GM19463 (cell line): ENCODE data around the gene KDM4F.
"Not testable (repeated sequence)": the region's sequence is repeated elsewhere in the genome, so short reads cannot be mapped to it uniquely, and the experiment has no call there.

ENCODE experiments used
- ATAC-seq: cut with Tn5 transposase; IDR thresholded peaks from one replicate; pipeline ENCODE4 v1.9.1; 2021; ENCODE audit warnings: mild to moderate bottlenecking, moderate library complexity; ENCODE audit not compliant: unreplicated experiment

Gene KDM4F

DNA sequence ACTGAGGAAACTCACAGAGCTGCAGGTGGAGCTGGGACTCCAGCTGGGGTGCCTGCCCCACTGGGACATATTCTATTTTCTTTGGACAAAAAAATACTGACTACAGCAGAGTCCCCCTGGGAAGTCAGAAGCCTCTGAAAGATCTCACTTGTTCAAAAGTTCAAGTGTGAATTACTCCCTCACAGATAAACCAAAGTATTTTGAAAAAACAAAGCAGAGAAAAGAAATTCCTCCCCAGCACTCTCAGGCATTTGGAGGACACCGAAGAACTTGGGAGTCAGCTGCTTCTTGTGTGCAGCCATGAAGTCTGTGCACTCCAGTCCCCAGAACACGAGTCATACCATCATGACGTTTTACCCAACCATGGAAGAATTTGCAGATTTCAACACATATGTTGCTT is at the start of gene KDM4F:
KDM4F (plus strand) TSS at position 301 of the 400 bp plus-strand sequence.
- not testable (repeated sequence) for ATAC-seq

DNA sequence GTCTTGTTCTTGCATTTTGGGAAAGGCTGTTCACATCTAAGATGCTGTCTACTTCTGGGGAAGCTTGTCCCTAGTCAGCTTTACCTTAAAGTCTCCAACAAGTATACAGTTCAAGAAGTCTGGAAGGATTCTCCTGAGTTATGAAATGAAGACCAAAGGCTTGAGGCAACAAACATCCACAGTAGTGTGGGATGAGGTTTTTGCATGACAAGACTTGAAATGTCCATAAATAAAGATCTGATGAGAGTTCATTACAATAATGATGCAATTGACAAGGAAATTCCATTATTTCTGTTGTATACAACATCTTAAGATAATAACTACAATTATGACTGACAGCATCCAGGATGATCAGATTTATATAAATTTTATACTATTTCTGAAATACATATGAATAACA is 45.5 kb upstream of the KDM4F start:
- no peak for ATAC-seq

DNA sequence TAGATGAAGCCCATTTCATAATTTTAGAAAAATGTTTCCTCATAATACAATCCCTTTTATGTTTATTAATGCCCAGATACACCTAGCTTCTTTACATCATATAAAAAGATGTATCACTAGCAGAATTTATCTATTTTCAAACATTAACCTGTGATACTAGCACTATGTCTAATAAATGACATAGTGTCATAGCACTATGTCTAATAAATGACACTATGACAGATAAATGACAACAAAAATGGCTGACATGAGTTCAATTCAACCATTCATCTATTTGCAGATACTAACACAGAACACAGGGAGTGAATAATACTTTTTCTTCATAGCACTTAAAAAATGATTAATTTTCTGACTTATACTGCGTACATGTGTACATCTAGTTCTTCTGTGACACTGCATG is 43.6 kb upstream of the KDM4F start:
- no peak for ATAC-seq

DNA sequence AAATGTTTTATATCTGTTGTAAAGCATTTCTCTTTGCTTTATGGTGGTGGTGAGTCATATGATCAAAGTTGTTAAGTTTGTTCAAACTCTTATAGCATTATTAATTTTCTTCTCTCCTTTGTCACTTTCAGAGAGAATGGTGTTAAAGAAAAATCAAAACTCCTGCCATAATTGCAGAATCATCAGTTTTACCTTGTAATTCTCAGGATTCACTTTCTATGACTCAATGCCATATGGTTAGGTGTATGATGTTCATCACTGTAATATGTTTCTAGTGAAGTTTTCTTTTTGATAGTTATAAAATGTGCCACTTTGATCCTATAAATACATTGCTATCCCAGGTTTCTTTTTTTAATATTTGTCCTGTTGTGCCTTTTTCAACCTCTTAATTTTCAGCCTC is 37.8 kb upstream of the KDM4F start:
- no peak for ATAC-seq

DNA sequence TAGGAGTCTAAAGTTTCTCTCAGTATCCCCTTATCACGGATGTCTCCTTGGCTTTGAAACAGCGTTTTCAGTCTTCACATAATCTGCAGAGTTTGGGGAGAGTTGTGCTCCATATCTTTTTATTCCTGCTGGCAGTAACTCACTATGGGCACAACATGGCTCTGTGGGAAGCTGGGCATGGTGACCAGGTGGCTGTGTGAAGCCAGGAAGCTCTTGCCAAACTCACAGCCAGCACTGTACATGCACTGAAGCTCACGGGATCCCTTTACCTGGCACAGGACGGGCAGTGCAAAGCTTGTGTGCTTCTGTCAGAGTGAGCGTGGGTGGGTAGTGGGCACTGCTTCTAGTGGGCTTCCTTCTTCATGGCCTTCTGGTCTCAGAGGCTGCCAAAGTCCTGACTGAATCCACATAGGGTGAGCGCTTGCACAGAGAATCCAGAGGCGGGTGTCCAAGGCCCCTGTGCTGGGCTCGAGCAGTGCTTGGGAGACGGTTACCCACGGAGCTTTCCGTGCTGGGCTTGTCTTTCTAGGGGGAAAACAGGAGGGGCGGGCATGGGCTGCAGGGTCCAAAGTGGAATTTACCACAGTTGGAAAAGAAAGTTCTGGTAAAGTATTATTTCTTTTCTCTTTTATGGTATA is 34.9 kb upstream of the KDM4F start:
- ATAC-seq, result no peak

DNA sequence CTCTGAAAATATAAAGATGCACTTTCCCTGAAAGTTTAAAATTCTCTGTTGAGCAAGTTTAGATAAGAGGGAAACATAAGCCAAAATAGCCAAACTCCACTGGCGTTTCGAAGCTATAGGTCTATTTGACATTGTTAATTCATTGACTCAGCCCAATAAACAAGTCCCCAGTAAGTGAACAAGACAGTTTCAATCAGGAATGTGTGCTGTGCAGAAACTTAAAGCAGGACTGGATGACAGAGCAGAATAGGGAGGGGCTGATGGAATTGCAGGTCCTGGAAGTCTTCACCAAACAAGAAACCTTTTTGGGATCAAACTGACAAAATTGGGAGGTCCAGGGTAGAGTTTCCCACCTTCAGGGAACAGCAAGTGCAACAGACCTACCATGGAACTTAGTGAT is 33.1 kb upstream of the KDM4F start:
- no peak for ATAC-seq

DNA sequence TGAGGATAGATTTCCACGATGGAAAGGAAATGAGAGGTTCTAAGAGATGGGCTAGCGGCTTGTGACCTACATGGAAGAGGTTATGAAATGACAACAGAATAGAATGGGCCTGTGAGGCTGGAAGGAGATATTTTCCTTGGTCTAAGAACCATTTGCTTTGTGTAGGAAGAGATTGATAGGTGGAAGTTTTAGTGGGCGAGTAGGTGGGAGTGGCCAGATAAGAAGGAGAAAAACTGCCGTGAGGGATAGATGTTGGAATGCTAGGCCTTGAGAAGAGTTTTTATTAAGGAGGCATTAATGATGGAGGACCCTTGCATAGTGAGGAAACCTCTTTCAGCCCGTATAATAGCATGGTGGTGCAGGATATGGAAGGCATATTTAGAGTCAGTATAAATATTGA is 27.8 kb upstream of the KDM4F start:
- not testable (repeated sequence) for ATAC-seq

DNA sequence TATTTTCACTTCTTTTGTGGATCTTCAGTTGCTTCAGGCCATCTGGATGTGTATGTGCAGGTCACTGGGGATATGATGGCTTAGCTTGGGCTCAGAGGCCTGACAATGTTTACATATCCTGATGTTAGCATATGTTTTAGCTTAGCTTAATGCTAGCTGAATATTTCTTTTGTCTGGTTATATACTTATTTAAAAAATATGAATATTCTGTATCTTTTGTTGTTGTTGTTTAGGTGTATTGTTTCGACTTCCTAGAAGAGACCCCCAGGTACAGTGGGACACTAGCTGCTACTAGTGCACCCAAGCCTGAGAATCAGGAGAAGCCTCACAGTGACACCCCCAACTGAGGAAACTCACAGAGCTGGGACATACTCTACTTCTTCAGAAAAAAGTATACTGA is 24.3 kb upstream of the KDM4F start, which contains the start of gene KDM4E:
KDM4E (plus strand) TSS at position 301 of the 400 bp plus-strand sequence. CDS start 300 bp downstream, outside the sequence.
- ATAC-seq, result no peak

DNA sequence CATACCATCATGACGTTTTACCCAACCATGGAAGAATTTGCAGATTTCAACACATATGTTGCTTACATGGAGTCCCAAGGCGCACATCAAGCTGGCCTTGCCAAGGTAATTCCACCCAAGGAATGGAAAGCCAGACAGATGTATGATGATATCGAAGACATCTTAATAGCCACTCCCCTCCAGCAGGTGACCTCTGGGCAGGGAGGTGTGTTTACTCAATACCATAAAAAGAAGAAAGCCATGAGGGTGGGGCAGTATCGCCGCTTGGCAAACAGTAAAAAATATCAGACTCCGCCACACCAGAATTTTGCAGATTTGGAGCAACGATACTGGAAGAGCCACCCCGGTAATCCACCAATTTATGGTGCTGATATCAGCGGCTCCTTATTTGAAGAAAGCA is 23.6 kb upstream of the KDM4F start:
- not testable (repeated sequence) for ATAC-seq

DNA sequence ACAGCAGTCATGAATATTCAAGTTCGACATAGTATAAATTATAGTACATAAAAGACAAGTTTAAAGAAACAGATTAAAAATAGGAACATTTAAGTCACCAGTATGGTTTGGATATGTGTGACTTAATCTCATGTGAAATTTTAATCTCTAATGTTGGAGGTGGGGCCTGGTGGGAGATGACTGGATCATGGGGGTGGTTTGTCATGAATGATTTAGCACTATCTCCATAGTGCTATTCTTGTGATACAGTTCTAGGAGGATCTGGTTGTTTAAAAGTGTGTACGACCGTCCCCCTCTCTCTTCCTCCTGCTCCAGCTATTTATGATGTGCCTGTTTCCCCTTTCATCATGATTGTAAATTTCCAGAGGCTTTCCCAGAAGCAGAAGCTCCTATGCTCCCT is 20.9 kb upstream of the KDM4F start:
- no peak for ATAC-seq

DNA sequence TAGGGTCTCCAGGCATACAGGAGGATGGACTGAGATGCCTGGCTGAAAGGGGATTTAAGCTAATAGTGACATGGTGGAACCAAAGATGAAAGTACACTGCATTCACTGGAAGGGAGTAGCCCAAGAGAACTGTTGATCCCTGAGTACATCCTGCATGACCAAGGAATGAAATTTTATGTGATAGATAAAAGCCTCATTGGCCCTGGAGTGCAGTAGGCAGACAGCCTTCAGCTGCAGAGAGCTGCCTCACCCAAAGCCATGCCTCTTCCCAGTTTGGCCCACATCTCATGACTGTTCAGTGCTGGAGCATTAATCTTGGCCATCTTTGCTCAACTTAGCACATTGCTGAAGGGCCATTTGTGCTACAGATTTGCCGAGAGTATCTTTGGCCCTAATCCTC is 16.2 kb upstream of the KDM4F start:
- ATAC-seq, result no peak

DNA sequence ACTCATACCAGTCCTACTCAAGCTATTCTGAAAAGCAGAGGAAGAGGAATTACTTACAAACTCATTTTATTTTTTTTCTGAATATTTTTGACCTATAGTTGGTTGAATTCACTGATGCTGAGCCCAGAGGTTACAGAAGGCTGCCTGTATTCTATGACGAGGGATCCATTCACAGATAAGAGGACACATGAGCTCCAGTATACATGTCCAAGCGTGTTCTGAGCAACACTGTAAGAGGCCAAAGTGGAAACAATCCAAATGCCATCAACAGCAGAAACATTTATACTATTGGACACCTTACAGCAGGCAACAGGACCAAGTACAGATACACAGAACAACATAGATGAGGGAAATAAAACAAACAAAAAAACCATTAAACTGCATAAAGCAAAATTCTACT is 13.9 kb upstream of the KDM4F start:
- no peak for ATAC-seq

DNA sequence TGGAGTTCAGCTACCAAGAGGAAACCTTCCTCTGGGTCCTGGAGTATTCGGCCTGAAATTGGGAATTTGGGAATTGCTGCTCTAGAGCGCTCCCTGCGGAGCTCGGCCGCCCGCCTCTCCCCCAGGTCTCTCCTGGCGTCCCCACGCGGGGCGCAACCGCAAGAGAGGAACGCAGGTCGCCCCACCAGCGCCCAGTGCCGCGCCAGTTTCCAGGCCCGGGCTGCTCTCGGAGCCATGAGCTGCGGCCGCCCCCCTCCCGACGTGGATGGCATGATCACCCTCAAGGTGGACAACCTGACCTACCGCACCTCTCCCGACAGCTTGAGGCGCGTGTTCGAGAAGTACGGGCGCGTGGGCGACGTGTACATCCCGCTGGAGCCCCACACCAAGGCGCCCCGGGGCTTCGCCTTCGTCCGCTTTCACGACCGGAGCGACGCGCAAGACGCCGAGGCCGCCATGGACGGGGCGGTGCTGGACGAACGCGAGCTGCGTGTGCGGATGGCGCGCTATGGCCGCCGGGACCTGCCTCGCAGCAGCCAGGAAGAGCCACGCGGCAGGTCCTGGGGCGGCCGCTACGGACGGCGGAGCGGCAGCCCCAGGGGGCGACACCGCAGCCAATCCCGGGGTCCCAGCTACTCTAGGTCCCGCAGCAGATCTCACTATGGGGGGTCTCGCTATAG is 11.7 kb upstream of the KDM4F start:
- ATAC-seq, result not testable (repeated sequence)

DNA sequence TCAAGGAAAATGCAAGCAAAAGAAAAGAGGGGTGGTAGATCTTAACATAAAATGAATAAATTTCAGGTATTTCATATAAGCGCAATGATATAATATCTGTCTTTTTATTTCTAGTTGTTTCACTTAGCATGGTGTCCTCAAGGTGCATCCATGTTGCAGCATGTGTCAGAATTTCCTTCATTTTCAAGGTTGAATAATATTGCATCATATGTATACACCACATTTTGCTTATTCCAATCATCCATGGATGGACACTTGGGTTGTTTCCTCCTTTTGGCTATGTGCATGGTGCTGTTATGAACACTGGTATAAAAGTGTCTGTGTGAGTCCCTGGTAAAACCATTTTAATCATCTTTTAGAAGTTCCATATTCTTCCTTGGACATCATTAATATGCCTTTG is 7.0 kb upstream of the KDM4F start:
- ATAC-seq, result no peak

DNA sequence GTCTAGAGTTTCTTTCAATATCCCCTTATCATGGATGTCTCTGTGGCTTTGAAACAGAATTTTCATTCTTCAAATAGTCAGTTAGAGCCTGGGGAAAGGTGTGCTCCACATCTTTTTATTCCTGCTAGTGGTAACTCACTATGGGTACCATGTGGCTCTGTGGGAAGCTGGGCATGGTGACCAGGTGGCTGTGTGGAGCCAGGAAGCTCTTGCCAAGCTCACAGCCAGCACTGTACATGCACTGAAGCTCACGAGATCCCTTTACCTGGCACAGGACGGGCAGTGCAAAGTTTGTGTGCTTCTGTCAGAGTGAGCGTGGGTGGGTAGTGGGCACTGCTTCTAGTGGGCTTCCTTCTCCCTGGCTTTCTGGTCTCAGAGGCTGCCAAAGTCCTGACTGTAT is 6.3 kb upstream of the KDM4F start:
- no peak for ATAC-seq

DNA sequence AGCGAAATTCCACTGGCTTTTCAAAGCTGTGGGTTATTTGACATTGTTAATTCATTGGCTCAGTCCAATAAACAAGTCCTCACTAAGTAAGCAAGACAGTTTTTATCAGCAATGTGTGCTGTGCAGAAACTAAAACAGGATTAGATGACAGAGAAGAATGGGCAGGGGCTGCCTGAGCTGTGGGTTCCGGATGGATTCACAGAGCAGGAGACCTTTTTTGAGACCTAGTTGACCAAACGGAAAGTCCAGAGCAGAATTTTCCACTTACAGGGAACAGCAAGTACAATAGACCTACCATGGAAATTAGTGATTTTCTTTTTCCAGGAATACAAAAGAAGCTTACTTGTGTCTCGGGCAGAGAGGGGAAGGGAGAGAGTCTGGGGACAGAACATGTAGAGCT is 5.2 kb upstream of the KDM4F start:
- ATAC-seq, result no peak

DNA sequence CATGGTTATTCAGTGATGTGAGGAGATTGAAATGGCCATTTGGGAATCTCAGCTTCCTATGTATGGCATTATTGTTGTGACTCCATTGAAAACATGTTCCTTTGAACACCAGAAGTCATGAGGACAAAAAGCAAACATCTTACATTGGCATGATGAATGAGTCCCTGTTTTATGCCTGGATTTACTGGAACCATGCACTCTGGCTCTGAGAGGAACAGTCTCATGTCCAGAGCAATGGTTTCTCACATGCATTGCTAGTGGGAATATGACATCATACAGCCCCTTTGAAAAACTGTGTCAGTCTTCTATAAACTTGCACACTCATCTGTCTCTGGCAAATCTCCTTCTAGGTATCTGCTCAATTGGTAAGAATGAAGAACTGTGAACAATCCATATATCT is 3.4 kb upstream of the KDM4F start:
- no peak for ATAC-seq

DNA sequence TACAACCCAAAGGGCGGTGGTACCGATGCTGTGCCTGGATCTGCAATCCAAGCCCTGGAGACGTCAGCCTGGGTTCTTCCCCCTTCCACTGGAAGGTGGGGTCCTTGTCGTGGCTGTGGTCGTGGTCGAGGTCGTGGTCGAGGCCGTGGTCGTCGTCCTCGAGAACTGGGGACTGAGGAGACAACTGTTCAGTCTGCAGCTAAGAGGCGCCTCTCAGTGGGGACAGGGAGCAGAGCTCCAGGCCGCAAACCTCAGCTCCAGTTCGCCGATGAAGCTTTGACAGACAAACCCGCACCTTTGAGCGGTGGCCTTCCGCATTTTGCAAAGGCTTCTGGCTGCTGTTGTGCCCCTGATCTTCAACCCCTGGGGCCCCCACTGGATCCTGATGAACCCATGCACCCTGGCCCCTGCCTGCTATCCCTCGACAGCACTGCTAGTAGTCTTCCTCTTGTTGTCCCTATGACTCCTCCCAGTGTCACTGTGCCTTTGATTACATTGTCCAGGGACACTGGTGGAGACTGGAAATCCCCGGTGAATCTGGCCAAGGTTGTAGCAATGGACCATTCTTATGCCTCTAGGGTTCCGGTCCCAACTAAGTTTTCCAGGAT is 1.5 kb downstream of the KDM4F start:
- ATAC-seq, result no peak

DNA sequence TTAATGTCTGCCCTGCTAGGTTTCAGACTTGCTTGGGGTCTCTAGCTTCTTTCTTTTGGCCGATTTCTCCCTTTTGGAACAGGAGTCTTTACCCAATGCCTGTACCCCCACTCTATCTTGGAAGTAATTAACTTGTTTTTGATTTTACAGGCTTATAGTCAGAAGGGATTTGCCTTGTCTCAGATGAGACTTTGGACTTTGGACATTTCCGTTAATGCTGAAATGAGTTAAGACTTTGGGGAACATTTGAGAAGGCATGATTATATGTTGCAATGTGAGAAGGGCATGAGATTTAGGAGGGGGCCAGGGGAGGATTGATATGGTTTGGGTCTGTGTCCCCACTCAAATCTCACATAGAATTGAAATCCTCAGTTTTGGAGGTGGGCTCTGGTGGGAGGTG is 5.1 kb downstream of the KDM4F start:
- no peak for ATAC-seq

DNA sequence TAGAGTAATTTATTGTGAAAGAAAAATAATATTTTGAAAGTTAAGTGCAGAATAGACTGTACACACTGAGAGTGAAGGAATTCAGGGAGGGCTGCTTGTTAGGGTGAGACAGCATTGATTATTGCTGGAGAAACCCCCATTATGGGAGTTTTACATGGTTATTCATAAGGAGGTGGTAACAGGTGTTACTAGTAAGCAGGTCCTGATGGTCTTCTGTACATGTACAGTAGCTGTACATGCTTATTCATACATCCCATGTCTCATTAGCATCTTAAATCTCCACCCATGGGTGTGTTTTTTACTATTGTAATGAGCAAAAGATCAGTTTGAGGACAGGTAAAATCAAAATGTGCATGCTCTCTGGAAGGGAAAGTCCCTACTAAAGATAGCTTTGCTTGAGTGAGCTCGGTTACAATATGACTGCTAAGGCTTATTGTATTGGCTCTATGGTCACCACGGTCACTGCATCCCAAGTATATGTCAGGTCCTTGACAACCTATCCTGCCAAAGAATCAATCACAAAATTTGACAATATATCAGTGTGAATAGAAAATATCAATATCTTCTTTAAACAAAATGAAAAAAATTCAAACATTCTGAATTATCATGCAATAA is 6.2 kb downstream of the KDM4F start:
- peak; percentile 98 for ATAC-seq

DNA sequence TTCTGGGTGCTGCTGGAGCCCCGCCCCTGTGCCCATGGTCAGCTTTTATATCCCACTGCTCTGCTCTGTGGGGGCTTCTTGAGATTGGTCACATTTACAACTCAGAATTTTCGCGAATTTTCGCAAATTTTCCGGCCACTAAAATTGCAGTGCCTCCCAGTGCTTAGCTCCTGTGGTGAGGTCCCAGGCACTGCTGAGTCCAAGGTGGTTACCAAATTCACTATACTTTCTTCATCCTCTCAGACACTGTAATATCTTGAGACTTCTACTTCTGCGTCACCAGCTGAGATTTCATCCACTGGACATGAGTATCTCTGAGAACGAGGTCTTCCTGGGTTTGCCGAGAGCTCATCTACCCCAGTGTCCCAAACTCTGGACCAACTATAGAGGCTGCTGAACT is 8.7 kb downstream of the KDM4F start:
- ATAC-seq, result no peak

DNA sequence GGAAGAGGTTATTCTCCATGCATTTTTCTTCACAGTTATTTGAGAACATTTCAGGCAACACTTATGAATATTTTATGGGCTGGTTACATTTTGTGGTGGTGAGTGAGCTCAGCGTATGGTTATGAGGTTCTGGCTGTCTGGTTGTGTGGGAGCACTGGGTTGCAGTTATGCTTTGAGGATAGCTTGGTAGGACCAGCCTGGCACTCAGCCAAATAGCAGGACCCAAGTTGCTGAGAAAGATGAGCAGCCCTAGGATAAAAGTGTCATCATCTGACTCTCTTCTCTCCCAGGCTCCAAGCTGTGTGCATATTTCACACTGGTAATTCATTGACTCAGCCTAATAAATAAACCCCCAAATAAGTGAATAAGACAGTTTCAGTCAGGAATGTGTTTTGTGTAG is 9.4 kb downstream of the KDM4F start:
- ATAC-seq, result no peak
